Activated CD4-positive, alpha-beta T cell treated with anti-CD3 and anti-CD28 coated beads, Interleukin-2, amount 50 U/mL, for 4 hours (primary cell): ENCODE results near the gene FYB1.

Source experiments
- DNase-seq, 2 experiments: peaks; one replicate each; pipeline ENCODE4 v3.0.0-alpha.2; 2020

Gene FYB1

GRCh38 chr5:39076101-39076756 is 143.1 kb downstream of the FYB1 start:
- DNase-seq, result no peak

DNA sequence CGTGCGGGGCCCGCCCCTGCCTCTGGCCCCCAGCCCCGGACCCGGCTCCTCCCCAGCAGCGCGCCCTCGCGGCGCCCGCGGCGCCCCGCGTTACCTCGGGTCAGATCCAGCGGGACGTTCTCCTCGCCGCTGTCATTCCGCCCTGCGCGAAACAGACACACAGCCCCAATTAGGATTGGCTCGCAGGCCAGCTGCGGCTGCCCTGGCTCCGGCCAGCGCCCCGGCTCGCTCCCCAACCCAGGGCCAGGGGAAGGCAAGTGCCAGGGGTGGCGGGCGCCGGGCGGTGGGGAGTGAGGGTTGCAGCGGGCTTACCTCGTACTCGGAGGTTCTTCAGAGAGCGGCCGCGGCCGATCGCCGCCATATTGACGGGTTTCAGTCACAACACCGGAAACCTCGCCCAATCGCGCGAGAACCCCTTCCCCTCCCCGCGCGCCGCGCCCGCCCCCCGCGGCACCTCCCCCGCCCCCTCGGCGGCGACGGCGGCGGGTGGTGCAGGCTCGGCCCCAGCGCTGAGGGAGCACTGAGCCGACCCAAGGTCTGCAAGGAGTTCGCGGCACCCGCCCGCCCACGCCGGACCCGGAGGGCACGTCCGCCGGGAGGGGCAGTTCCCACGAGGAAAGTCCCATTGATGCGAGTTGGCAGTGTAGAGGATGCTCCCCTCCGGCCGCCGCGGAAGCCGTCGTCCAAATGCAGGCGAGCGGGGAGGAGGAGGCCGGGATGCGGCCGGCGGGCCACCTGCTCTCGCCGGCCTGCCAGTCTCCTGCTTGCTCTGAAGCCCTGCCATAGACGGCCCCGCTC is 145.1 kb downstream of the FYB1 start, which contains the start of gene RICTOR:
TSS of gene RICTOR (minus strand) at position 383 of the 798 bp plus-strand sequence. CDS start at position 361, 22 bp downstream.
- peak; percentile 88 to 89 for DNase-seq

GRCh38 chr5:39073767-39074016 is 145.7 kb downstream of the FYB1 start:
- no peak for DNase-seq

DNA sequence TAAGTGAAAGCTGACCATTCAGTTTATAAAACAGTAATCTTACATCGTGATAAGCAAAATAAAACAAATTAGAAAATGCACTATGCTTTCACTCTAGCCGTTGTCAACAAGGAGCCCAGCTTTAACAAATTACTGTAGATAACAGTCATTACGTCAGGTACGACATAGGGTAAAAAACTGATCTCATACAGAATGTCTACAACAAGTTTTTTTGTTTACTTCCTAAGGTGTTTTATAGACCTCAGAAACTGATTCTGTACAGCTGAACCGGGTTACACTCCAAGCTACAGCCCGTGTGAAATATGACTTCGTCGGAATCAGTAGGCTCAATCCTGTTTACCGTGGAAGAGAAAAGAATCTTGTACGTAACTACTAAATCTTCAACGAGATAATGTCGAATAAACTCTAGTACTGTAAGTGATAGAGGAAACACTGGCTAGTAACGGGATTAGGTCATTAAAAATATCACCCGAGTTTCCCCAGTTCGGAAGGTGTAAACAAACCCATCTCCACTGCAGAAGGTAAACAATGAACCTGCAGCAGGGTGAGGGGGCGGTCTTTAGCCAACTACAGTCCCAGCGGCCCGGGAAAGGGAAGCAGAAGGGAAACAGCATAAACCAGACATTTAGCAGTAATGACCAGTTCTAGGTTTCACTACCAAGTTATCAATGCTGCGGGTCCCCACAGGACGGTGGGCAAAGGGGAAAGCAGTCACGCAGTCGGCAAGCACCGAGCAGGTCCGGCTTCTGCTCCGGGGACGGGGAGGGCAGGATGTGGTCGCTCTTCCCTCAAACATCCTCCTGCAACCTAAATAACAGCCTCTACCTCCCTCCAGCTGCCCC is 146.2 kb downstream of the FYB1 start:
- DNase-seq, result peak; percentile 18 to 23

DNA sequence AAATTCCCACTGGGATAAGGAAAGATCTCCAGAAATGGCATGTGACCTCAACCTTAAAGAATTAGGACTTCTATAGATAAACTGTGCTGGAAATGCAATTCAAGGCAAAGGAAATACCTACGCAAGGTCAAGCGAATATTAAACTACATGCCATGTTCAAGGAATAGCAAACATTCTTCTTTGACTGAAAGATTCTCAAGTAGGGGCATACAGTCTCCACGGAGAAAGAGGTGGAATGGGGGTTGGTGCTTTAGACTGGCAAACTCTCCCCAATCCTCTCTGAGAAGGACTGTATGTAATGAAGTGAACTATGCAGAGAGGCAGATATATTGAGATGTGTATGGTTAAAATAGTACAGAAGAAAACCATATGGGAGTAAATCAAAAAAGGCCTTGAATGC is 151.3 kb downstream of the FYB1 start:
- DNase-seq, result no peak

GRCh38 chr5:39064450-39064849 is 154.9 kb downstream of the FYB1 start:
- DNase-seq, result no peak

GRCh38 chr5:39063037-39063436 is 156.3 kb downstream of the FYB1 start:
- DNase-seq, result no peak

- no peak for DNase-seq
Observed at GRCh38 chr5:39062530-39062929, 156.8 kb downstream of the FYB1 start.

DNA sequence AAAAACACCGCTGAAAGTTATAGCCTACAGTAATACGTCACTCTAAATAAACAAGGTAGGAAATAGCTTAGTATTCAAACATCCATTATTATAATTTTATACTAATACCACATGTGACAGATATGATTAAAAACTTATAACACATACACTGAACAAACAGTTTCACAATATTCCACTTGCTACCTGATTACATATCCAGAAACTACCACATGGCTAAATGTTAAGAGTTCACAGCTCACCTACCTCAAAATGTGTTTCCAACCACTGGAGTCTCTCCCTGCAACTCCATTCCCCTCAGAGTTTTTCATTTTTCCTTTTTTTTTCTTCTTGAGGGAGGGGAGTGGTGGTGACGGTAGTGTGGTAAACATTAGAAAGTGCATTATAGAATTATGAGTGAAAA is 157.3 kb downstream of the FYB1 start:
- no peak for DNase-seq

DNA sequence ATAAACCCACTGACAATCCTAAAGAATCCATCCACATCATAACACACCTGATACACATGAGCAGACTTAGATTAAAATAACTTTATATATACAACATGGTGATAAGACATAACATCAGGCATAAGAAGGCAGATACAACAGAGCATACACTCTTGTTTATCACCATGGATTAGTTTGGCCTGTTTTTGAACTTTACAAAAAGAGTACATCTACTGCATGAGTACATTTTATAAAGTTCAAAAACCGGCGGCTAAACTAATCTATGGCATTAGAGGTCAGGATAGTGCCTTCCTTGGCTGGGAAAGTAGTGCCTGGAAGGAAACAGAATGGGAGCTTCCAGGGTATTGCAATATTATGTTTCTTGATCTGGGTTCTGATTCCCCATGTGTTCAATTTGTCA is 160.3 kb downstream of the FYB1 start:
- no peak for DNase-seq

DNA sequence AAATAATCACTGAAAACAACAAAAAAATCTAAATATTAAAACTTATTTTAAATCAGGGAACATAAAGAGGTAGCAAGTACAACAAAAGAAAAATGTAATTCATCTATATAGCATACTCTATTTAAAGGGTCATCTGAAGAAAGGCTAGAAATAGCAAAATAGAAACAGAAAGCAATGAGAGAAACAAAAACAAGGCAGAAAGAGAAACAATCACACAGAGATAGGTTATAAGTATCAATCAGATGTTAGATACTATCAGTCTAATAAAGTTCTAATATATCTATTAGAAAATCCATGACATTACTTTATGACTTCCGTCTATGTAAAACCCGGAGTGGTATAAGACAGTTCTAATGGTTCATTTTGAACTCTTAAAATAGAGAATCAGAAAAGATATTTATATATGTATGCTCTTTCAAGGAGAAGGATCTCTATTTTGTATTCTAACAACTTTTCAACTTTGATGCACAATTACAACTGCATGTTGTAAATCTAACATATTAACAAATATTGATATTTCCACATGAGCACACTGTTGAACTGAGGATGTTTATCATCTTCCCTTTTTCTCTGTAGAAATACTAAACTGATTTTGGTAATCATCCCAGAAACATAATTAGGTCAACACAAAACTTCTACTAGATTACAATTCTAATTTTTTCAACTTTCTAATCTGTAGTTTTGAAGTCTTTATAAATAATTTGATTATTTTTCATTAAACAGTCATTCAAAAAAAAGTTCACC is 161.0 kb downstream of the FYB1 start:
- no peak for DNase-seq

DNA sequence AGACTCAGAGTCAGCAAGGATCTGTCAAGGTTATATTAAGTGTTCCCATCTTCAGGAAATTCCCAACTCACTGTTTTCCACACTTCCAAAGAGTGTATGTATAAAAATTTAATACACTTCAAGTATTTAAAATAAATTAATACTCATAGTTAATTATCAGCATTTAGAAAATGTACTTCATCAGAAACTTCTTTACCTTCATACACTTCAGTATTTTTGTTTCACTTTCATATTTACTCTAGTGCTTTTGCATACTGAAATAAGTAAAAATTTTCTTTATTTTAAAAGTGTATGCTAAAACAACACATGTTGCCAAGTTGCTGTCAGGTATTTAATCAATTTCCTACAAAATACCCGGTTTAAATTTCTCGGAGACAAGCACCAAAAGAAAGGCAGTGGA is 161.6 kb downstream of the FYB1 start:
- DNase-seq, result no peak

DNA sequence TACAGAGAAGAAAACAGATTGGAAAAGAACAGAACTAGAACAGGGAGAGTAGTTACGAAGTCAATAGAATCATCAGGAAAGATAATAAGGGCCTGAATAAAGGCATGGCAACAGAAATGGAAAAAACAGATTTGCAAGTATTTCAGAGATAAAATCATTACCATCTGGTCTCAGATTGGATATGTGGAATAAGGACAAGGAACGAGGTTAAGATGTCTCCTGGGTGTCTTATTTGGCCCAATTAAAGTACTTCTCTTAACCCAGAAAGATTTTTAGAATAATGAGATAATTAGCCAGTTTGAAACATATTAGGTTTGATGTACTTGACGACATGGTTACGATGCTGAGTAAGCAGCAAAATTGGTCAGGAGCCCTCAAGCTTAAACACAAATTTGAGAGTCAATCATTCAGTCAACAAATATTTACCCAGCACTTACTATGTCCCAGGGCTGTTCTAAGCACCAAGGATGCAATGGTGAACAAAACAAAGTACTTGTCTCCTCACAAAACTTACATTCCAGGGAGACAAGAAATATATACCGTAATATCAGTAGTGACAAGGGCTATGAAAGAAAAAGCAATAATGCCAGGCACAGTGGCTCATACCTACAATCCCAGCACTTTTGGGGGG is 163.5 kb downstream of the FYB1 start:
- DNase-seq, result no peak
